GM19463 (cell line): ENCODE data around the gene AR.

Source experiments
- ATAC-seq: cut with Tn5 transposase; IDR thresholded peaks from one replicate; pipeline ENCODE4 v1.9.1; 2021; ENCODE audit warnings: mild to moderate bottlenecking, moderate library complexity; ENCODE audit not compliant: unreplicated experiment

Gene AR, protein sequence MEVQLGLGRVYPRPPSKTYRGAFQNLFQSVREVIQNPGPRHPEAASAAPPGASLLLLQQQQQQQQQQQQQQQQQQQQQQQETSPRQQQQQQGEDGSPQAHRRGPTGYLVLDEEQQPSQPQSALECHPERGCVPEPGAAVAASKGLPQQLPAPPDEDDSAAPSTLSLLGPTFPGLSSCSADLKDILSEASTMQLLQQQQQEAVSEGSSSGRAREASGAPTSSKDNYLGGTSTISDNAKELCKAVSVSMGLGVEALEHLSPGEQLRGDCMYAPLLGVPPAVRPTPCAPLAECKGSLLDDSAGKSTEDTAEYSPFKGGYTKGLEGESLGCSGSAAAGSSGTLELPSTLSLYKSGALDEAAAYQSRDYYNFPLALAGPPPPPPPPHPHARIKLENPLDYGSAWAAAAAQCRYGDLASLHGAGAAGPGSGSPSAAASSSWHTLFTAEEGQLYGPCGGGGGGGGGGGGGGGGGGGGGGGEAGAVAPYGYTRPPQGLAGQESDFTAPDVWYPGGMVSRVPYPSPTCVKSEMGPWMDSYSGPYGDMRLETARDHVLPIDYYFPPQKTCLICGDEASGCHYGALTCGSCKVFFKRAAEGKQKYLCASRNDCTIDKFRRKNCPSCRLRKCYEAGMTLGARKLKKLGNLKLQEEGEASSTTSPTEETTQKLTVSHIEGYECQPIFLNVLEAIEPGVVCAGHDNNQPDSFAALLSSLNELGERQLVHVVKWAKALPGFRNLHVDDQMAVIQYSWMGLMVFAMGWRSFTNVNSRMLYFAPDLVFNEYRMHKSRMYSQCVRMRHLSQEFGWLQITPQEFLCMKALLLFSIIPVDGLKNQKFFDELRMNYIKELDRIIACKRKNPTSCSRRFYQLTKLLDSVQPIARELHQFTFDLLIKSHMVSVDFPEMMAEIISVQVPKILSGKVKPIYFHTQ

DNA sequence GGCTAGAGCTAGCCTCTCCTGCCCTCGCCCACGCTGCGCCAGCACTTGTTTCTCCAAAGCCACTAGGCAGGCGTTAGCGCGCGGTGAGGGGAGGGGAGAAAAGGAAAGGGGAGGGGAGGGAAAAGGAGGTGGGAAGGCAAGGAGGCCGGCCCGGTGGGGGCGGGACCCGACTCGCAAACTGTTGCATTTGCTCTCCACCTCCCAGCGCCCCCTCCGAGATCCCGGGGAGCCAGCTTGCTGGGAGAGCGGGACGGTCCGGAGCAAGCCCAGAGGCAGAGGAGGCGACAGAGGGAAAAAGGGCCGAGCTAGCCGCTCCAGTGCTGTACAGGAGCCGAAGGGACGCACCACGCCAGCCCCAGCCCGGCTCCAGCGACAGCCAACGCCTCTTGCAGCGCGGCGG is at the start of gene AR:
Gene AR, plus strand, starts transcription at position 204 of the 400 bp plus-strand sequence. CDS start 1,126 bp downstream, outside the sequence.
- ATAC-seq: no peak

DNA sequence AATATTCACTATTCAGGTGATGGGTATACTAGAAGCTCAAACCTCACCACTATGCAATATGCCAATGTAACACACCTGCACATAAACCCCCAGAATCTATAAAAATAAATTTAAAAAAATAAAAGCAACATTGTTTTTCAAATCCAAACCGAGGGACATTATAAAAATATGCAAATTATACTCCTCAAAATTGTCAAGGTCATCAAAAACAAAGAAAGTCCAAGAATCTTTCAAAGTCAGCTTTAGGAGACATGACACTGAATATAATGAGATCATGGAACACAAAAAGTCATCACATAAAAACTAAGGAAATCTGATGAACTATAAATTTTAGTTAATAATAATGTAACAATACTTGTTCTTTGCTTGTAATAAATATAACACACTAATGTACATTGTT is 43.2 kb upstream of the AR start:
- no peak for ATAC-seq

- ATAC-seq: no peak
Measured at GRCh38 chrX:67503004-67503403, 40.8 kb upstream of the AR start.

GRCh38 chrX:67503453-67503852 is 40.4 kb upstream of the AR start:
- no peak for ATAC-seq

DNA sequence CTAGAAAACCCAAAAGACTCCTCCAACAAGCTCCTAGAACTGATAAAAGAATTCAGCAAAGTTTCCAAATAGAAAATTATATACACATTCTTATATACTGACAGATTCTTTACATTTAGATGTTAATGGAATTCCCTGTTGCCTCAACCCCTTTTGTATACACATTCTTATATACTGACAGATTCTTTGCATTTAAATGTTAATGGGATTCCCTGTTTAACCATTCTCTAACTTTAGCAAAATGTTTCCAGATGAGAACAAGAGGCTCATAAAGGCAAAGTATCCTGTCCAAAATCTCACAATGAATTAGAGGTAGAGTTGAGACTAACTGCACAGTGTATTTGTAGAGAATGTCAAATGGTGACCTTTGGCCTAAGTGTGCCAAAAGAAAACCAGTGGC is 23.1 kb upstream of the AR start:
- ATAC-seq: no peak

DNA sequence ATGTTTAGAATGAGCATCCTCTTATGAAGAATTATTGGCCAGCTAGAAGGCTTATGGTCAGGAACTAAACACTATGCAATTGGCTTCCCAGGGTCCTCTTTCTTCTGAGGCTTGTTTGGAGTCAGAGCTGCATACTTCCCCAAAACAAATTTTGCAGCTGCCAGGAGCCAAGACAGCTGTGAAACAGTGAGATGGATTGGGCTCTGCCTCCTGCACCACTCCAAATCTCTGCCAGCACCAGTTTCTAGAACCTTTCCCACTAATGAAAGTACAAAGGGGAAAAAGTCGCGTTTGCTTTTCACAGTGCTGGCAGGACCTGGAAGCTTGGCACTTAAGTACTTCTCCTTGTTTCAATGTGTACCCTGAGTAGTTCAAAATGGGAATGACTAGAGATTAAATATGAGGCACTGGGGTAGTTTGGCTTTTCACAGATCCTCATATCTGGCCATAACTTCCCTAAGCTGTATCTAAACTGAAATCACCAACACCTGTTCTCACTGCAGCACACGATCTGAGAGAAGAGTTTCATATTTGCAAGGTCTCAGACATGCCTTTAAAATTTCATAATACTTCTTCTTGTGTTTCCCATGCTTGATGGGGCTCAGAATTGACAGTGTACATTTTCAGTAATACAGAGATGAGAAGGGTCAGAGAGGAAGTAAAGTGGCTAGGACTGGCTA is 20.7 kb upstream of the AR start:
- no peak for ATAC-seq

DNA sequence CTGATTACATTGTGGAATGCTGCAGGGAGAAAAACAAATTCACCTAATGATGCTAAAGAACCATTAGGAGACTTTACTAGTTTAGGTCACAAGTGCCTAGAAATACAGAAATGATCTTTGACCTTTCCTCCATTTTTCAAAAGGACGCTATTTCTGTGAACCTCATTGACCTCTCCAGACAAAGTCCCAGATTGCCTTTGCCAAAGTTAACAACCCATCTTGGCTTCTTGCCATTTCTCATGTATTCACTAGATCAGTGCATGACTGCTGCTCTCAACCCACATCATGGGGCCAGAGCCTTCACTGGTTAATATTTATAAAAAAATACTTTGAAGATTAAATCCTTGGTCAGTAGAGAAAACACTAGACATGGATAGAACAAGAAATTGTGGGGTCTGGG is 19.9 kb upstream of the AR start:
- no peak for ATAC-seq

DNA sequence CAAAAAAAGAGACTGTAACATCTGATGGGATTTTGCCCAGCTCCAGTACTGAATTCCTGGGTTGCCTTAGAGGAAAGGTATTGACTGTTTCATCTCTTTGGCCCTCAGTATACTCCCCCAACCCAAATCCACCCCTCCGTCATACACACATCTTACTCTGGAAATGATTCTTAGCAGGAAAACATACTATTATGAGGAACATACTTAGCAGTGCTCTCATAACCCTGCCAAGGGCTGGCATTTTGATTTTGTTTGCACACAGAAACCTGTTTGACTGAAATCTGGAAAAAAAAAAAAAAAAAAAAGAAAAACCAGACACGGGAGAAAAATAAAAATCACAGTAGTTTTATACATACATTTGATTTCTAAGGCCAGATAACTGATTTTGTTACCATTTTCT is 19.4 kb upstream of the AR start:
- no peak for ATAC-seq

DNA sequence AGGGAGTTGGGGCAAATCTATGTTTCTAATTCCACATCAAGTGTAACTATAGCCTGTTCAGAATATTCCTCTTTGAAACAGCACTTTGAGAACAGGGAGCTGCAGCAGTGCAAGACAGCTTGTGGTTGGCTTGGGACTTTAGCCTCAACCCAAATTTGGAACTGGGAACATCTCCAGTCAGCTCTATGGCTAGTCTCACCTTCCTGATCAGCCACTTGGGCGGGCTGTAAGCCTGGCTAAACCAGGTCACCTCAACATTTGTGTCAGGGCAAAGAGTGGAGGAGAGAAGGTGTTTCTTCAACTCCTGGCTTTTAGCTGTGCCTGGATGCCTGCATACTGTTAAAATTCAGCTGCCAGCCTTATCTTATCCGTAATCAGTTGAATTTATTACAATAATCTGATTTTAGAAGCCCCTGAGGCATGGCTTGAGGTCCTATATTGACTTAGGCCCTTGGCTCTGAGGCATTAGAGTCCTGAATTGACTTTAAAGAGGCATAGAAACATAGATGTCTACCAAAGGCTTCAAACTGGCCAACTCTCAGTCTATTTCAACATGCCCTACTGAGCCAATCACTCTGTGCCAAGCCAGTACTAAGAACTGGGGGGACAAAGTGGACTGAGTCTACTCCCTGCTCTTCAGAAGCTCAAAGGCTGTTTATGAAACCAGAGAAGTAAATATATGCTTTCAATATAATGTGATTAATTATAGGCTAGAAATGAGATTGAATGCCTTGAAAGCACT is 18.7 kb upstream of the AR start:
- no peak for ATAC-seq

GRCh38 chrX:67536564-67536963 is 7.3 kb upstream of the AR start:
- no peak for ATAC-seq

GRCh38 chrX:67538383-67538782 is 5.4 kb upstream of the AR start:
- no peak for ATAC-seq

DNA sequence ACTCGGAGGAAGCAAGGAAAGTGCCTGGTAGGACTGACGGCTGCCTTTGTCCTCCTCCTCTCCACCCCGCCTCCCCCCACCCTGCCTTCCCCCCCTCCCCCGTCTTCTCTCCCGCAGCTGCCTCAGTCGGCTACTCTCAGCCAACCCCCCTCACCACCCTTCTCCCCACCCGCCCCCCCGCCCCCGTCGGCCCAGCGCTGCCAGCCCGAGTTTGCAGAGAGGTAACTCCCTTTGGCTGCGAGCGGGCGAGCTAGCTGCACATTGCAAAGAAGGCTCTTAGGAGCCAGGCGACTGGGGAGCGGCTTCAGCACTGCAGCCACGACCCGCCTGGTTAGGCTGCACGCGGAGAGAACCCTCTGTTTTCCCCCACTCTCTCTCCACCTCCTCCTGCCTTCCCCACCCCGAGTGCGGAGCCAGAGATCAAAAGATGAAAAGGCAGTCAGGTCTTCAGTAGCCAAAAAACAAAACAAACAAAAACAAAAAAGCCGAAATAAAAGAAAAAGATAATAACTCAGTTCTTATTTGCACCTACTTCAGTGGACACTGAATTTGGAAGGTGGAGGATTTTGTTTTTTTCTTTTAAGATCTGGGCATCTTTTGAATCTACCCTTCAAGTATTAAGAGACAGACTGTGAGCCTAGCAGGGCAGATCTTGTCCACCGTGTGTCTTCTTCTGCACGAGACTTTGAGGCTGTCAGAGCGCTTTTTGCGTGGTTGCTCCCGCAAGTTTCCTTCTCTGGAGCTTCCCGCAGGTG is 637 bp downstream of the AR start:
- ATAC-seq: no peak

DNA sequence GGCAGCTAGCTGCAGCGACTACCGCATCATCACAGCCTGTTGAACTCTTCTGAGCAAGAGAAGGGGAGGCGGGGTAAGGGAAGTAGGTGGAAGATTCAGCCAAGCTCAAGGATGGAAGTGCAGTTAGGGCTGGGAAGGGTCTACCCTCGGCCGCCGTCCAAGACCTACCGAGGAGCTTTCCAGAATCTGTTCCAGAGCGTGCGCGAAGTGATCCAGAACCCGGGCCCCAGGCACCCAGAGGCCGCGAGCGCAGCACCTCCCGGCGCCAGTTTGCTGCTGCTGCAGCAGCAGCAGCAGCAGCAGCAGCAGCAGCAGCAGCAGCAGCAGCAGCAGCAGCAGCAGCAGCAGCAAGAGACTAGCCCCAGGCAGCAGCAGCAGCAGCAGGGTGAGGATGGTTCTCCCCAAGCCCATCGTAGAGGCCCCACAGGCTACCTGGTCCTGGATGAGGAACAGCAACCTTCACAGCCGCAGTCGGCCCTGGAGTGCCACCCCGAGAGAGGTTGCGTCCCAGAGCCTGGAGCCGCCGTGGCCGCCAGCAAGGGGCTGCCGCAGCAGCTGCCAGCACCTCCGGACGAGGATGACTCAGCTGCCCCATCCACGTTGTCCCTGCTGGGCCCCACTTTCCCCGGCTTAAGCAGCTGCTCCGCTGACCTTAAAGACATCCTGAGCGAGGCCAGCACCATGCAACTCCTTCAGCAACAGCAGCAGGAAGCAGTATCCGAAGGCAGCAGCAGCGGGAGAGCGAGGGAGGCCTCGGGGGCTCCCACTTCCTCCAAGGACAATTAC is 1.4 kb downstream of the AR start:
- ATAC-seq: no peak

- no peak for ATAC-seq
Measured at GRCh38 chrX:67545893-67546495, 2.2 kb downstream of the AR start.

DNA sequence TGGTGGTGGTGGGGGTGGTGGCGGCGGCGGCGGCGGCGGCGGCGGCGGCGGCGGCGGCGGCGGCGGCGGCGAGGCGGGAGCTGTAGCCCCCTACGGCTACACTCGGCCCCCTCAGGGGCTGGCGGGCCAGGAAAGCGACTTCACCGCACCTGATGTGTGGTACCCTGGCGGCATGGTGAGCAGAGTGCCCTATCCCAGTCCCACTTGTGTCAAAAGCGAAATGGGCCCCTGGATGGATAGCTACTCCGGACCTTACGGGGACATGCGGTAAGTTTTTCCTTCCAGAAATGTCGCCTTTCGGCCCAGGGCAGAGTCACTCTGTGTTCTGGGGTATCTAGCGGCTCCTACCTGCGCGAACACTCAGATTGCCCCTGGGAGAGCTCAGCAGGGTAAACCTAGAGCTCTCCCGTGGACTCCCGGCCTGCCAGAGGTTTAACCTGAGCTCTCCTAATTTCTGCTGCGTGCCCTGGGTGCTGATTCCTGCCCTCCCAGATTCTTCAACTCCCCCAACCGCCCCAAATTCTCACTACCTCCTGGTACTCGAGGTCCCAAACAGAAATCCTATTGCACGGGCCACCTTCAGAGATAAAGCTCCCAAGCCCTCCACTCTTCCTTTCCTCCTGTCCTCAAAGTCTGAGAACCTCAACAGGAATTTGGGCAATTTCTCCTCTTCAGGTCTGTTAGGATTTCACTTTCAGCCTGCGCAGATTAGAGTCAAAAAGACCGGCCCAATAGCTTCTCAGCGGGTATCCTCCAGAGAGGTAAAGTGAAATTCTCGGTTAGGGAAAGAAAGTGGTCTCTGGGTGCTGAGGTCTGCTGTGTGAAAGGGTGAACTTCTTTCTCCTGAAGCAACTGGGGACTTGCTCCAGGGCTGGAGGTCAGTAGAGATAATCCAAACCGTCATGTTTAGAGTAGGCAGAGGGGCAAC is 2.9 kb downstream of the AR start:
- ATAC-seq: no peak

- ATAC-seq: no peak
Measured at GRCh38 chrX:67555578-67556203, 11.9 kb downstream of the AR start.

- no peak for ATAC-seq
Measured at GRCh38 chrX:67558267-67558666, 14.4 kb downstream of the AR start.
